Measurements from ENCODE around the gene PRPF39. TPM values are rescaled to one million over a fixed set of nuclear protein-coding genes. Genes with fewer than 3 reads are reported as not detected.

PRPF39 gene
- polyA plus RNA-seq, 3 donors: 3.3 to 26.1 (median 5.4) TPM

- no peaks in the 10 kb centered on the region for H3K9me3 ChIP-seq (replicated peaks in 1 of 2; ENCODE audit: control insufficient read depth in 1 of 2, insufficient read depth in 1 of 2, low read length in 2 of 2)
- Mint-ChIP-seq H3K27me3 (ENCODE audit: low read depth in 3 of 3) (no peaks in the 10 kb centered on the region), H3K4me3 (no peak overlapping the region), H3K27ac (peak overlapping the region in 1 of 7 donors; percentile 34), H3K4me1 (no peaks in the 10 kb centered on the region), H3K9me3 (no peaks in the 10 kb centered on the region), H3K36me3 (peaks cover 61 to 77% of the 10 kb centered on the region in 2 donors)
- no peaks in the 10 kb centered on the region for H3K79me2 ChIP-seq (ENCODE audit: insufficient read depth, low read length)
- H2AFZ ChIP-seq (ENCODE audit: insufficient read depth, low read depth, low read length, poor library complexity, severe bottlenecking): no peak overlapping the region
- no peak overlapping the region for H3K4me2 ChIP-seq (replicated peaks; ENCODE audit: extremely low read depth, low read length, poor library complexity, severe bottlenecking)
- H3K9ac ChIP-seq (ENCODE audit: insufficient read depth, low read length, poor library complexity, severe bottlenecking): no peak overlapping the region
- H3K27me3 ChIP-seq (ENCODE audit: control insufficient read depth in 2 of 2, insufficient read depth in 2 of 2, low read length in 2 of 2): no peaks in the 10 kb centered on the region
- H3K27ac ChIP-seq (ENCODE audit: low read depth in 1 of 2, low read length in 2 of 2): no peak overlapping the region
- H4K20me1 ChIP-seq (ENCODE audit: insufficient read depth, low read length): no peaks in the 10 kb centered on the region
- no peak for DNase-seq
- H3K4me1 ChIP-seq (ENCODE audit: control insufficient read depth in 1 of 2, insufficient read depth in 2 of 2, low read length in 2 of 2): no peaks in the 10 kb centered on the region
- no peak overlapping the region for H3K4me3 ChIP-seq (replicated peaks in 1 of 3; ENCODE audit: low read depth in 2 of 3, low read length in 3 of 3)
- peaks cover 92 to 98% of the 10 kb centered on the region in 2 donors for H3K36me3 ChIP-seq (replicated peaks in 1 of 2; ENCODE audit: control insufficient read depth in 1 of 2, insufficient read depth in 2 of 2, low read length in 2 of 2)
- intact Hi-C loops (cut with micrococcal nuclease): no loop called here
- TF ChIP-seq CTCF (IDR thresholded peaks at IDR 0.05): no peak
- WGBS (ENCODE audit: insufficient coverage): 97% methylated on average over 4 of the region's 6 CpGs
These were observed 29.2 kb downstream of the PRPF39 start for GRCh38 chr14:45112896-45113781.

GRCh38 chr14:45114327-45114726 is 30.4 kb downstream of the PRPF39 start:
- Histone ChIP-seq H3K4me3 (replicated peaks in 1 of 3; ENCODE audit: low read depth in 2 of 3, low read length in 3 of 3) (no peak overlapping the region), H3K9me3 (replicated peaks in 1 of 2; ENCODE audit: control insufficient read depth in 1 of 2, insufficient read depth in 1 of 2, low read length in 2 of 2) (no peaks in the 10 kb centered on the region), H3K27me3 (ENCODE audit: control insufficient read depth in 2 of 2, insufficient read depth in 2 of 2, low read length in 2 of 2) (no peaks in the 10 kb centered on the region), H3K27ac (ENCODE audit: low read depth in 1 of 2, low read length in 2 of 2) (no peak overlapping the region), H3K4me1 (ENCODE audit: control insufficient read depth in 1 of 2, insufficient read depth in 2 of 2, low read length in 2 of 2) (no peaks in the 10 kb centered on the region), H4K20me1 (ENCODE audit: insufficient read depth, low read length) (no peaks in the 10 kb centered on the region), H3K36me3 (replicated peaks in 1 of 2; ENCODE audit: control insufficient read depth in 1 of 2, insufficient read depth in 2 of 2, low read length in 2 of 2) (peaks cover 88 to 99% of the 10 kb centered on the region in 2 donors), H3K79me2 (ENCODE audit: insufficient read depth, low read length) (no peaks in the 10 kb centered on the region), H3K4me2 (replicated peaks; ENCODE audit: extremely low read depth, low read length, poor library complexity, severe bottlenecking) (no peak overlapping the region), H2AFZ (ENCODE audit: insufficient read depth, low read depth, low read length, poor library complexity, severe bottlenecking) (no peak overlapping the region), H3K9ac (ENCODE audit: insufficient read depth, low read length, poor library complexity, severe bottlenecking) (no peak overlapping the region)
- intact Hi-C loops (cut with micrococcal nuclease): no loop called here
- DNase-seq: no peak
- no peak overlapping the region for H3K27ac Mint-ChIP-seq
- peaks cover 59 to 78% of the 10 kb centered on the region in 2 donors for H3K36me3 Mint-ChIP-seq
- WGBS (ENCODE audit: insufficient coverage): no CpG with 5 or more reads among the region's 3 CpGs
- no peak for TF ChIP-seq CTCF (IDR thresholded peaks at IDR 0.05)
- H3K9me3 Mint-ChIP-seq: no peaks in the 10 kb centered on the region
- H3K4me3 Mint-ChIP-seq: no peak overlapping the region
- H3K4me1 Mint-ChIP-seq: no peaks in the 10 kb centered on the region
- no peaks in the 10 kb centered on the region for H3K27me3 Mint-ChIP-seq (ENCODE audit: low read depth in 3 of 3)

Measured in CD14-positive monocyte (primary cell).